GM19397 (cell line): ENCODE measurements around the gene LDB3.
"Not testable (repeated sequence)": the region's sequence is repeated elsewhere in the genome, so short reads cannot be mapped to it uniquely, and the experiment has no call there.

Experiments used
- ATAC-seq: cut with Tn5 transposase; IDR thresholded peaks from one replicate; pipeline ENCODE4 v1.9.1; 2021; ENCODE audit warnings: mild to moderate bottlenecking, moderate library complexity; ENCODE audit not compliant: unreplicated experiment

LDB3 gene

GRCh38 chr10:86668297-86669165 lies at the start of gene LDB3:
Gene LDB3 (plus strand): TSS chr10:86668511. CDS start chr10:86668692, 181 bp downstream.
- peak; percentile 66 for ATAC-seq

DNA sequence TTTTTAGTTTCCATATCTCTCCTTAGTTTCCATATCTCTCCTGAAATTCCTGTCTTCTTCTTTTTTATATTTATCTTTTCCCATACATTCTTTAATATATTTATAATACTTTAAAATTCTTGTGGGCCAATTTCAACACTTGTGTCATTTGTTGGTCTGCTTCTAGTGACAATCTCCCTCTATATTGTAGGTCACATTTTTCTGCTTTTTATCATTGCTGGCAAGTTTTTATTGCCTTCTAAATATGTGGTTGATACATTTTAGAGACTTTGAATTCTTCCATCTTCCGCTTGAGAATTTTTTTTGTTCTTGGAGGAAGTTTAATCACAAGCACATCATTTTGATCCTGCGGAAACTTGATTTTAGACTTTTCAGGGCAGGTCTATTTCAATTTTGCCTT lies 40.0 kb upstream of the LDB3 start:
- no peak for ATAC-seq

GRCh38 chr10:86630079-86630478 lies 38.2 kb upstream of the LDB3 start:
- ATAC-seq, result no peak

DNA sequence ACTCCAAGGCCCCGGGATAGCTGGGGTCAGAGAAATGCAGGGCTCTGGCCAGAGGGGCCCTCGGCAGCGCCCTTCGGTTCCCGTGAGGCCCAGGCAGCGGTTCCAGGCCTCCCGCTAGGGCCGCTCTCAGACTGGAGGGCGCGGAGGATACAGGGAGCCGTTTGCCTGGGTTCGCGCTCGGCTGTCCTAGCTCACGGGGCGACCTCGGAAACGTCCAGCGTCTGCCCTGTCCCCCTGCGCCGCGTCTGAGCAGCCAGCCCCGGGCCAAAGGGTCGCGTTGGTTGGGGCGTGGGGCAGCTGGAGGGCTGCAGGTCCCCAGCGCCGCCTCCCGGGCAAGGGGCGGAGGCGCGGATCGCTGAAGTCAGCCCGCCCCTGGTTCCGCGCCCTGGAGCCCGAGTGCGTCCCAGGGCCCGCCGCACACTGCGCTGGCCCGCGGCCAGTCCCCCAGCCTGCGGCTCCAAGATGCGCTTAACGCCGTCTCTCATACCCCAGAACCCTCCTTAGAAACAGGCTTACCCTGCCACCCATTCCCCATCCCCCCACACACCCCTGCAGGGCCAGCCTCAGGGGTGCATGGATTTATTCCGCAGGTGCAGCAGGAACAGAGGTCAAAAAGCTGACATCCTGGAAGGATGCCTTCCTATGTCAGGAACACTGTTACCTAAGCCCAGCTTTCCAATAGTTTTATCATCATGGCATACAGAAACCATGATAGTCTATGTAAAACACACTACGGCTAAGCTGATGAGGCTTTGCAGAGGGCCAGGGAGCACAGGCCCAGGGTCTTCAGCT lies 36.1 kb upstream of the LDB3 start:
- no peak for ATAC-seq

GRCh38 chr10:86632951-86633350 lies 35.4 kb upstream of the LDB3 start:
- no peak for ATAC-seq

DNA sequence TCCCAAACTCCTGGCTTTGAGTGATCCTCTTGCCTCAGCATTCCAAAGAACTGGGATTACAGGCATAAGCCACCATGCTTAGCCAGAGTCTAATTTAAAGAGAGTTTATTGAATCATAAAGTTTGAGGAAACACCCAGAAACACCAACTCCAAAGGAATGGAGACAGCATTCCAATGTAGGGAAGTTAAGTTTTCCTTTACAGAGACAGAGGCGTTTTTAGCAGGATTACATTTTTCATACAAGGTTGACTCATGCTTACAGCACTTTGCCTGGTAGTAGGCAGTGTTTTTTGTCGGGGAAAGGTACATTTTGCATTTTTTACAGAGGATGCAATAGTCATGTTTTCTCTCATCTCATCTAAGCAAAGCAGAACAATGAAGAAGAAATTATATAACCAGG lies 32.9 kb upstream of the LDB3 start:
- no peak for ATAC-seq

GRCh38 chr10:86636311-86636710 lies 32.0 kb upstream of the LDB3 start:
- no peak for ATAC-seq

DNA sequence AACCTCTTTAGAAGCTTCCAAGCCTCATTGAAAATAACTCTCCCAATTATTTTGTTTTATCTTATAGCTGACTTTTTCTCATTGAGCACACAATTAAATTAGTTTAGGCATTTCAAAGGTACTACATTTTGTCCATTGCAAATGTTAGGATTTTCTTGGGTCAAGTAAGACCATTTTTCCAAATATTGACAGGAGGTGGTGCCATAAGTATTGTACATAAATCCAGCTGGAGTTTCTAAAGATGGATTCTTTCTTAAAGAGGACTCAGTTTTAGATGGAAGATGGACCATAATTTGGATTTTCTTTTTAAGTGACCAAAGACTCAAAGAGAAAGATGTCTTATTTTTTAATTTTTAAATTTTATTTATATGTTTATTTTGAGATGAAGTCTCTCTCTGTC lies 26.3 kb upstream of the LDB3 start:
- ATAC-seq, result no peak

DNA sequence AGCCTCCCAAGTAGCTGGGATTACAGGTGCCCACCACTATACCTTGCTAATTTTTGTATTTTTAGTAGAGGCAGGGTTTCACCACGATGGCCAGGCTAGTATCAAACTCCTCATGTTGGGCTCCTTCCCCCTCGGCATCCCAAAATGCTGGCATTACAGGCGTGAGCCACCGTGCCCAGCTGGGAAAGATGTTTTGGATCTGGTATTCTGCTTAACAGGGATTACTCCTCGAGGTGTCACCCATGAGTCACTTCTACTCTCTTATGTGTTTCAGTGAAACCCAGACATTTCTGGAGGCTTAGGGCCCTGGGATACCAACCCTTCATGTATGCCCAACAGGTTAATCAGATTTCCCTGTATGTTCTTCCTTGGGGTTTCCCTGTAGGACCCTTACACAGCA lies 25.8 kb upstream of the LDB3 start:
- ATAC-seq, result no peak

DNA sequence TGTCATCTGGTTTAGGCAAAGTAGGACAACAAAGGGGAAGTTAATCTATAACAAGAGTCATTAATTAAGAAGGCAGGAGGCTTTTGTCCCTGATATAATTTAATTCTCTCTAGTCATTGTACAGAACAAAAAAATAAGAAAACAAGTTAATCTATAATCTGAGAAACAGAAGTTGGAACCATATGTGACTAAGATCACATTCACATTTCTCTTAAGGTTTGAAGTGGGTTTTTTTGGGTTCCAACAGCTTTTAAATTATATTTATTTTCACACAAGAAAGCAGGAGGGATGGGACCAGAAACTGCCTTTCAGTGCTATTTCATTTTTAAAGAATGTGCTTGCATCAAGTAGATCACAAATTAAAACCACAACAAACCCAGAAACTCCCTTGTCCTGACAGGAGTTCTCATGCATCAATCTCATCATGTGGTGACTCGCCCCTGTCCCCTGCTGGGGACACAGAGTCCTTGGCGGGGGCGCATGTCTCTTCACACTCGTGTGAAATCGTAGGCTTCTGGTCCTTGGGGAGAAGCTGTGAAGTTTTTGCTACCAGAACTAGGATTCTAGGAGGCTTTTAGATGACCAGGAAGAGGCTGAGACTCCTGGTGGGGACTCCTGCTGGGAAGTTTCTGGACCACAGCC lies 24.0 kb upstream of the LDB3 start:
- peak; percentile 42 for ATAC-seq

DNA sequence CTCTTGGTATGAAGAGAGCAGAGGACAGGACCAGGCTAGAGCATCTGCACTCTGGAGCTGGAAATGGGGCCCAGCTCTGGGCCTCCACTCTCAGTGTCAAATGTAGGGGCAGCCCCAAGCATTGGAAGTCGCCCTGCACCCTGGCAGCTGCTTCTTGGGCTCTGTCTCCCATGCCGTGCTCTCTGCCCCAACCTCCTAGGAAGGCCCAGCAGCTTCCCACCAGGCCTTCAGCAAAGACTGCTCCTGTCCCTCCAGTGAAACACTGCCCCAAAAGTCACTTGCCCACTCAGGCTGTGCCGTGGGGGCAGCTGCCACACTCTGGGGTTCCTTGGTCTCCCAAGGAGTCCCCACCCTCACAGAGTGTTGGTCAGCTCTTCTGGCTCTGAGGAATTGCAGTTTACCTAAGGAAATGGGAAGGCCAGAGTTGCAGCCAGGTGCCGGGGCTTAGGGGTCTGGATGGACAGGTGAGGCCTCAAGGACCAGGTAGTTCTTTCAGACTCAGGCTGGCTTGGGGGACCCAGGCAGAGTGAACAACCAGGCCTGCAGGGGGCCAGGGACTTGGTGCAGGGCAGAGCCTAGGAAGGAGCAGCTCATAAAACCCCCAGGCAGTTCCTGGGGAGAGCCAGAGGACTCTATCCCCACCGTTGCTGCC lies 23.4 kb upstream of the LDB3 start:
- ATAC-seq, result peak; percentile 14

- ATAC-seq, result not testable (repeated sequence)
These were observed 22.6 kb upstream of the LDB3 start for GRCh38 chr10:86645621-86646165.

DNA sequence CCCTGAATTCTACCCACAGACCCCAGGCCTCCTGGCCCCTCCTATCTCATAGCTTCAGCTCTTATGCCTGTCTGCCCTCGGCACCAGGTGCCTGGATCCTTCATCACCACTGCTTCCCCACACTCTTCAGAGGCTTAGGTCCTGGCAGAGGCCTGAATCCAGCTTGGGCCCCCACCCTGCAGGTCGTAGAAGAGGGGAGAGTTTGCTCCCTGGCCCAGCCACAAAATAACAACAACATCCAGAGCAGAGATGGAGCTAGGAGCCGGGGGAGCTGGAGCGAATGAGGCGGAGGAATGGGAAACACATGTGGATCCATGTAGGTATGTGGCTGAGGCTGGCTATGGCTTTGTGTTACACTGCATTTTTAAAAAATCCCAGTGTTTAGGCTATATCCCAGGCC lies 21.8 kb upstream of the LDB3 start:
- no peak for ATAC-seq

GRCh38 chr10:86646933-86647332 lies 21.4 kb upstream of the LDB3 start:
- ATAC-seq, result no peak

GRCh38 chr10:86647773-86648703 lies 20.3 kb upstream of the LDB3 start:
- ATAC-seq, result no peak

- ATAC-seq, result no peak
These were observed 19.4 kb upstream of the LDB3 start for GRCh38 chr10:86648704-86649427.

DNA sequence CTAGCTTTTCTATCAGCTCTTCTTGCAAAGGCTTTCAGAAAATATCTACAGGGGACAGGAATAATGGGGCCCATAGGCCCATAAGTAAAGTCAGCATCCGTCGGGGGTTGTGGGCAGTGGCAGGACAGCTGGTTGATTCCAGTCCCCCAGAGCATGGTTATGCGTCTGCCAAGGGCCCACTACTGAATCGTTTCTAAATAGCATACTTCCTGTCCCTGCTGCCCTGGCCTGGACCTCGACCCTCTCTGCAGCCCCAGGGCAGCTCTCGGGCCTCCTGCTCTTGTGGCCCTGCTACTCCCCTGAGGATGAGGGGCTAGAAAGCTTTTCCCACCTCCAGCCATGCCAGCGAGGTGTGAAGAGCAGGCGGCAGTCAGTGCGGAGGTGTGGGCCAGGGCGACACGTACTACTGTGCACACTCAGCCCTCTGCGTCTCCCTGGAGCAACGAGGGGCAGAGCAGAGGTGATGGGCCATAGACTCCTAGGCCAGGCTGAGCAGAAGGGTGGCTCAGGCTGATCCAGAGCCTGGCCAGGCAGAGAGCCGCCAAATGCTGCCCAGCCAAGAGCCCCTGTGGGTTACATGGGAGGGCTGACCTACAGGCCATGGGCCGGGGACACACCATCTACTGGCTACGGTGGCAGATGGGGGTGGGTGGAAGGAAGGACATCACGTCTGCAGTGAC lies 18.7 kb upstream of the LDB3 start:
- no peak for ATAC-seq

DNA sequence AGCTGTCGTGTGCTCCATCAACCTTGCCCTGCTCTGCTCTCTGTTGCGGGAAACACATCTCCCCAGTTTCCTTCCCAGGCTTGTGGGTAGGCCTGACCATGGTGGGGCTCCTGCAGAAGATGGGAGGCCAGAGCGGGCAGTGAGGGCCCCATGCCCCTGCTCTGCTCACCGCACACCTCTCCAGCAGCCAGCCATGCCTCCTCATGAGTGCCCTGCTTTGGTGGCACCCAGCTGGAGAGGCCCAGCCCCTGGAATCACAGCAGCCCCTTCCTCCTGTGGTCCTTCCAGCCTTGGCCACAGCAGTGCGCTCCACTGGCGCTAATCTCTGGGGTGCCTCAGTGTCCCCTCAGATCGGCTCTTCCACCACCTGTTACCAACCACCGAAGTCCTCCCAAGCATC lies 18.2 kb upstream of the LDB3 start:
- no peak for ATAC-seq
